Stomach smooth muscle (tissue), 2 donors: ENCODE data around the gene RNF157.
A peak's percentile ranks its signal among the peaks of the same experiment; 100 is the strongest.

Source experiments
- H3K27ac ChIP-seq: one replicate; pipeline ENCODE4 v1.7.0; 2013; ENCODE audit warnings: mild to moderate bottlenecking, low read length, inconsistent platforms
- H3K27me3 ChIP-seq, 2 donors: one replicate each; pipeline ENCODE4 v1.7.0; 2013; ENCODE audit warnings: low read length in 2 of 2; ENCODE audit not compliant: insufficient read depth in 2 of 2, control insufficient read depth in 1 of 2
- H3K36me3 ChIP-seq, 2 donors: one replicate each; pipeline ENCODE4 v1.7.0; 2013; ENCODE audit warnings: low read length in 2 of 2; ENCODE audit not compliant: control insufficient read depth in 2 of 2, insufficient read depth in 2 of 2
- H3K4me1 ChIP-seq: one replicate; pipeline ENCODE4 v1.7.0; 2013; ENCODE audit warnings: low read length; ENCODE audit not compliant: control insufficient read depth, insufficient read depth
- H3K4me3 ChIP-seq, 2 donors: one replicate each; pipeline ENCODE4 v1.7.0; 2013; ENCODE audit warnings: low read length in 2 of 2
- H3K9ac ChIP-seq, 2 donors: one replicate each; pipeline ENCODE4 v1.7.0; 2013; ENCODE audit warnings: low read length in 2 of 2, mild to moderate bottlenecking in 1 of 2
- H3K9me3 ChIP-seq, 2 donors: one replicate each; pipeline ENCODE4 v1.7.0; 2013; ENCODE audit warnings: low read length in 2 of 2; ENCODE audit not compliant: control insufficient read depth in 2 of 2
- donor health status: healthy.
- donor health status: Pancreatic carcinoma.

RNF157 gene

DNA sequence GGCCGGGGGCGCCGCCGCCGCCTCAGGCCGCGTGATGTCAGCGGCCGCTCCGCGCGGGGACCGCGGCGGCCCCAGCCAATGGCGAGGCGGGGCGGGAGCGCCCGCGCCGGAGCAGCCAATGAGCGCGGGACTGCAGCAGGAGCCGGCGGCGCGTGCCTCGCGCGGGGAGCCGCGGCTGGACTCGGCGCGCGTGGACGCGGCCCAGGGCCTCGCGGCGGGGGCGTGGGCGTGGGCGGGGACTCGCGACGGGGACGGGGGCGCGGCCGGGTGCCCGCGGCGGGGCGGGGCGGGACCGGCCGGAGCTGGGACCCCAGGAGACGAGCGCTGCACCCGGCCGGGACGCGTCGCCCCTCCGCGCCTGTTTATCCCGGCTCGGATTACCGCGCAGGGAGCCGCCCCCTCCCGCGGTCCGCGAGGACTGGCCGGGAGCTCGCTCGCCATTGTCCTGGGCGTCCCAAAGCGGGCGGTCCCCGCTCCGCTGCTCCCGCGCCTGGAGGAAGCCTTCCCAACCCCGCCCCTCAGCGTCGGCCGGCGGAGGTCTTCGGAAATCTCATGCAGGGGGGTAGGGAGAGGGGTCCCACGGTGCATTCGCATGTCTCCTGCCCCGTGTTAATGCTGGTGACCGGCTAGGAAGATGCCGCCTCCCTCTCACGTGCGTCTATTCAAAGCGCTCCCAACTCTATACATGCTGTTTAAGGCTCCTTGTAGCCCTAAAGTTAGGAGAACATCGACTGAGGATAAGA lies at the start of gene RNF157:
TSS of gene RNF157 (minus strand) at position 33 of the 743 bp plus-strand sequence. CDS start 253 bp downstream, outside the sequence.
- Histone ChIP-seq H3K36me3 (no peaks in the 10 kb centered on the region), H3K27ac (peak within 1 kb of the TSS; percentile 37), H3K27me3 (no peaks in the 10 kb centered on the region), H3K9me3 (no peaks in the 10 kb centered on the region), H3K9ac (peak within 1 kb of the TSS; percentile 58 to 80), H3K4me1 (peaks cover 15% of the 10 kb centered on the region), H3K4me3 (peak within 1 kb of the TSS; percentile 79 to 86)

DNA sequence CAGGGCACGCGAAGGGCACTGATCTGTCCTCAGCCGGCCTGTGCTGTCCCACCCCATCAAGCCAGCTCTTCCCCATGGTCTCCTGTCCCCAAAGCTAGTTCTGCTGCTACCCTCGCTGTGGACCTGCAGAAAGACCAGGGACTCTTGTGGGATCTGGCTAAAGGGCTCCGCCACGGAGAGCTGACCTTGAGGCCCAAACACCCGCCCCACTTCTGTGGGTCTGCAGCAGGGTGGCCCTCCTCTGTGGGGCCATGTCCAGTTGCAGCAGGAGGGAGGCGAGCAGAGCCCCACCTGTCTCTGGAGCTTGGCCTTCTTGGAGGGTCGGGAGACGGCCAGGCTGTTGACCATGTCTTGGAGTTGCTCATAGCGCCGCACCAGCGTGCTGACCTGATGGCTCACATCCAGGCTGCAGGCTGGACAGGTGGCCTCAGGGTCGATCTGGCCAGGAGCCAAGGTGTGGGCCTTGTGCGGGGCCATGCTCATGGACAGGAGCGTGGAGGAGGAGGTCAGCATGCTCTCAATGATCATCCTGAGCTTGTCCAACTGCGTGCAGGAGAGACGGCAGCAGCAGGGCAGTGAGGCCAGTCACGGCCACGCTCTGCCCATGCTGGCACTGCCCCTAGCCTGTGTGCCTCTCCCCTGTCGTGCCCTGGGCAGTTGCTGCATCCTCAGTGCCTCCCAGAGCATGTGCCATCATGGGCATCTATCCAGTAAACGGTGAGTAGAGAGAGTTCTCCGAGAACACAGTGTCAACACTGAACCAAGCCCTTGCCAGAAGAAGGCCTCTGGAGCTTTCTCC lies 41.5 kb upstream of the RNF157 start:
- Histone ChIP-seq H3K4me3 (no peak overlapping the region), H3K9me3 (no peaks in the 10 kb centered on the region), H3K36me3 (no peaks in the 10 kb centered on the region), H3K27ac (no peak overlapping the region), H3K27me3 (no peaks in the 10 kb centered on the region), H3K9ac (no peak overlapping the region), H3K4me1 (peaks cover 6% of the 10 kb centered on the region)

DNA sequence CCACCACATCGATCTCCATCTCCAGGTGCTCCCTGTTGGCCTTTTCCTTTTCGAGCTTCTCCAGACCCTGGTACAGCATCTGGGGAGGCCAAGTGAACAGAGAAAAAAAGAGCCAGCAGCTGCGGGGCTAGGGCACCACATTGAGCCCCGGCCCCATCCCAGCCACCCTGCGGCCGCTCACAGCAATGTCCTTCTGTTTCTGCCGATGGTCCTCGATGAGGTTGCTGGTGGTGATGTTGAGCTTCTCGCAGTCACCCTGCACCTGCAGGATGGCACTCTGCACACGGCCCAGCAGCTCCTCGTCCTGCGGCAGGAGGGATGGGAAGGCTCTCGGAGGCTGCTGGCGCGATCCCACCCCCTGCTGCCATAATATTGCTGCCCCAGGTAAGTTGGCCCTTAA lies 40.4 kb upstream of the RNF157 start:
- H3K9me3 ChIP-seq = no peaks in the 10 kb centered on the region
- no peaks in the 10 kb centered on the region for H3K27me3 ChIP-seq
- no peak overlapping the region for H3K4me3 ChIP-seq
- no peaks in the 10 kb centered on the region for H3K36me3 ChIP-seq
- H3K27ac ChIP-seq = no peak overlapping the region
- no peak overlapping the region for H3K9ac ChIP-seq
- peaks cover 8% of the 10 kb centered on the region for H3K4me1 ChIP-seq

DNA sequence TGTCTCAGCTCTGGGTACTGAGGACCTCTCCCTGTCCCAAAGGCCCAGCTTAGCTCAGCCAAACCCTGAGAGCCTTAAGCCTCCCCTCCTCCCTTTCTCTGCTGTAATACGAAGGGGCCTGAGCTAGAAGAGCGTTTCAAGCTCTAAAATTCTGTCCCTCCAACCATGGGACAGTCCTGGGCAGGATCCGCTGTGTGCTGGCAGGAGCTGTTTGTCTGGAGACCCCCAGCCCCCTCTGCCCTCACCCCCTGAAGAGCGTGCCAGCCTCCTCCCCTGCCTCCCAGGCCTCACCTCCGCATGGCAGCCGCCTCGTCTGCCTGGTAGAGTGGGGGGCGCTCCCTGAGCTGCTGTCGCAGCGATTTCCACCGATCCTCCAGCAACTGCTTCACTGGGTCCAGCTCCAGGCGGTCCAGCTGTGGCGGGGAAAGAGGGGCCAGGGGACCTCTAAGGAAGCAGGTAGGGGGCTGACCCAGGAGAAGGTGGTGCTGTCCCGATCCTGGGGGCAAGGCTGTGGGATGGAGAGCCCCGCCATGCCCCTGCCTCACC lies 39.5 kb upstream of the RNF157 start:
- no peaks in the 10 kb centered on the region for H3K27me3 ChIP-seq
- peaks cover 8% of the 10 kb centered on the region for H3K4me1 ChIP-seq
- H3K9me3 ChIP-seq = no peaks in the 10 kb centered on the region
- no peak overlapping the region for H3K27ac ChIP-seq
- H3K36me3 ChIP-seq = no peaks in the 10 kb centered on the region
- no peak overlapping the region for H3K9ac ChIP-seq
- H3K4me3 ChIP-seq = no peak overlapping the region

DNA sequence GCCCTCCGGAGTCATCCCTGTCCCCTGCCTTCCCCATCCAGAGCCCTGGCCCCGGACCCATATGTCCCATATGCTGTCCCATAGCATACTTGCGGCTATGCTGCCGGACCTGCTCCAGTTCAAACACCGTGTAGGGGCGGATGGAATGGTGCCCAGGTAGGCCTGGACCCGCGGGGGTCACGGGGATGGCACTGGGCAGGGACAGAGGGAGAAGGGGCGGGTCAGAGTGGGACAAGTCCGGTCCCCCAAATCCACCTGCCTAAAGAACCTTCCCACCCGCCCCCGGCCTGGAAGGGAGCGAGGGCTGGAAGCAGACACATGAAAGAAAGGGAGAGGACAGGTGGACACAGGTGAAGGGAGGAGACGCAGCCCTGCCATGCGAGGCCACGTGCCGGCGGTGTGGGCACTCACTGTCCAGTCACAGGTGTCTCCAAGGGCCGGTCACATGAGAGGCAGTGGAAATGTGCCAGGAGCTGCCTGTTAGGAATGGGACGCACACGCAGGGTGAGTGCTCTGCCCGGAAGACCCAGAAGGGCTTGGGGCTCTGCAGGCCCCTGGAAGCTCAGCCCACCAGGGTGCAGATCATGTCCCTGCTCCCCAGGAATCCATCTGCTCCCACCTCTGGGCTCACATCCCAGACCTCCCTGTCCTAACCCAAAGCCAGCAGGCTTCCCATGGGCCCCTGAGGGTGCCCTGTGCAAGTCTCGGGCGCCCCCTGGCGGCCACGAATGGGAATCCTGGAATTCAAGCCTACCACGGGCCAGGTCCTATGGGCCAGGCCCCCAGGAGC lies 38.9 kb upstream of the RNF157 start:
- H3K9me3 ChIP-seq = no peaks in the 10 kb centered on the region
- H3K27ac ChIP-seq = no peak overlapping the region
- H3K4me3 ChIP-seq = peak overlapping the region in 1 of 2 donors; percentile 40
- H3K9ac ChIP-seq = no peak overlapping the region
- H3K4me1 ChIP-seq = peaks cover 8% of the 10 kb centered on the region
- H3K36me3 ChIP-seq = no peaks in the 10 kb centered on the region
- H3K27me3 ChIP-seq = no peaks in the 10 kb centered on the region

DNA sequence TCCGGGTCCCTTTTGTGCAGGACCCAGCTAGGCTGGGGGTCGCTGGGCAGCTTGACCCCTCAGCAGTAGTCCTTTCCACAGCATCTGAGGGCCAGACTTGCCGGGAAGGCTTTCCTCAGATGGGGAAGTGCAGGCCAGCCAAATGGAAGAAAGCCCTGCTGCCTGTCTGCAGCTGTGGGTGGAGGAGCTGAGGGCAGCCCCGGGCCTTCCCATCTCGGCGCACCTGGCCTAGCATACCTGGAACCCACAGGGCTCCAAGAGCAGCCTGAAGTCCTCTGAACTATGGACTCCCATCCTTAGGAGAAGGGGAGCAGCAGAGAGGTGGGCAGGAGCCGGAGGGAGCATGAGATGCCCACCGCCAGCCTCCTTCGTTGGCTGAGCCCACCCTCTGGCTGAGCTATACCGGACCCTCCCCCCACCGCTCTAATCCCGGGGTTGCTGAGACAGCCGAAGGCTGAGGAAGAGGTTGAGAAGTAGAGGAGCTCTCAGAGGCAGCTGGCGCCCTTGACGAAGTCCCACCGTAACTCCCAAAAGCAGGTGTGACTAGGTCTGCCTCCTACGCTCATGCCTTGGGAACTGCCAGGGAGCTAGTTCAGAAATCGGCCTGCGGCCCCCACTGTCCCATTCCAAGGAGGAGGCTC lies 38.1 kb upstream of the RNF157 start:
- Histone ChIP-seq H3K9ac (no peak overlapping the region), H3K27ac (no peak overlapping the region), H3K27me3 (no peaks in the 10 kb centered on the region), H3K36me3 (no peaks in the 10 kb centered on the region), H3K4me1 (peaks cover 8% of the 10 kb centered on the region), H3K4me3 (no peak overlapping the region), H3K9me3 (no peaks in the 10 kb centered on the region)

DNA sequence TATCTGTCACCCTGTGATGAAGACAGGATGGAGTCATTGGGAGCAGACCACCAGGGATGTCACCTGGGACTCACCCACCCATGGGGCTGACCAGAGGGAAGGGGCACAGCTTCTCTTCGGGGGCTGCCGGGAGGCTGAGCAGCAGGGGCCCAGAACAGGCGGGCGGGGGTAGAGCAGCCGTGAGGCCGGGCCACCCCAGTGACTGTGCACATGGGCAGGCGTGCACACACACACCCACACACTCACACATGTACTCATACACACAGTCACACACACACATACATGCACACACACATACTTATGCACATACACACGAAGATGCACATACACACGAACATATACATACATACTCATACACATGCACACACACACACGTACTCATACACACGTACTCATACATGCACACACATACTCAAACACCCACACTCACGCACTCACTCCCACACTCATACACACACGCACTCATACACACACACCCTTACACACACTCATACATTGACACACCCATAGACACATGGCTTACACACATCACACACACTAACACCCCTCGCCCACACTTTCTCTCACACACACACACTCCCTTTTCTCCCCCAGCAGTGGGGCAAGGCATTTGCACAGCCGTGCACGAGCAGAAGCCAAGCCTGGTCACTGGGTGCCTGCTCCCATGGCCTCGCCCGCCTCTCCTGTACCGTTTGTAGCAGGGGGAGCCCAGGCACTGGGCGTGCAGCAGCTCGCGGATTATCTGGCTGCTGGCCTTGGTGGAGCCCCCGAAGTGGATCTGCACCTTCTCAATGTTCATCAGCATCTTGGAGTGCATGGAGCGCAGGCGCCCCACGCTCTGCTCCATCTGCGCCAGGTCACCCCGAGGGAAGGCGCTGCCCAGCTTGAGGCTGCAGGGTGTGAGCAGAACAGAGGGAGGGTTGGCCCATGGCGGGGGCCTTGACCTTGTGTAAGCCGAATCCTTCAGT lies 37.3 kb upstream of the RNF157 start:
- Histone ChIP-seq H3K27ac (no peak overlapping the region), H3K4me3 (no peak overlapping the region), H3K36me3 (no peaks in the 10 kb centered on the region), H3K27me3 (no peaks in the 10 kb centered on the region), H3K9me3 (no peaks in the 10 kb centered on the region), H3K4me1 (peaks cover 11% of the 10 kb centered on the region), H3K9ac (no peak overlapping the region)

DNA sequence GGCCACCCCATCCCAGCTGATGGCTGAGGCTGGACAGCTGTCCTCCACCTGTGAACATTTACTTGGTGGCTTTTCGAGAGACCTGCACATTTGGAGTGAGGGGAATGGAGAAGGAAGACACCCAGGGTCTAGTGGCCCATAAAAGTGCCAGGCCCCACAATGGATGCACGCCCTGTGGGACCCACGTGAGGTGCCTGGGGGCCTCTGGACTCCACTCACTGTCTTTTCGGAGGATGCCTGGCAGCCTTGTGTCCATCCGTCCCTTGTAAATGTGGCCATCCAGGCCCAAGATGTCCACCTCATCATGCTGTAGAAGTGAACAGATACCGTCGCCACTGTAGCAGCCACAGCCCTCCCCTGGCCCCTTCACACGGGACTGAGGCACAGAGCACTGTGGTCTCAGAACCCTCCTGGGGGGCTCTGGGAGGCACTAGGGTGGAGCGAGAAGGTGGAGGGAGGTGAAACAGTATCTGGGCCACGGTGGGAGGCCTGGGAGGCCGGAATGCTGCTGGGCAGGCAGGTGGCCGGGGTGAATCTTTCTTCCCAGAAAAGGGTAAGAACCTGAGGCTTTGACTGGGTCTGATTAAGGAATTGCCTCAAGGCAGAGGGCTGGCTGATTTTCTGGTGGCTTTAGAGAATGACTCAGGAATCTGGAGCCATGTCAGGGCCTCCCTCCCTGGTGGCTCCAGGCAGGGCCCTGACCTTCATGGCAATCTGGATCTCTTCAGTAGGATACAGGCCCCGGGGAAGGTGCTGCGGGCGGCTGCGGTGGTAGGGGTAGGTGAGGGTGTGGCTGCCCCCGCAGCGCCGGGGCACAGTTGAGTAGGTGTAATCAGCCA lies 36.4 kb upstream of the RNF157 start:
- Histone ChIP-seq H3K4me1 (peaks cover 20% of the 10 kb centered on the region), H3K4me3 (no peak overlapping the region), H3K27ac (no peak overlapping the region), H3K9ac (peak overlapping the region in 1 of 2 donors; percentile 42), H3K9me3 (no peaks in the 10 kb centered on the region), H3K27me3 (no peaks in the 10 kb centered on the region), H3K36me3 (no peaks in the 10 kb centered on the region)

DNA sequence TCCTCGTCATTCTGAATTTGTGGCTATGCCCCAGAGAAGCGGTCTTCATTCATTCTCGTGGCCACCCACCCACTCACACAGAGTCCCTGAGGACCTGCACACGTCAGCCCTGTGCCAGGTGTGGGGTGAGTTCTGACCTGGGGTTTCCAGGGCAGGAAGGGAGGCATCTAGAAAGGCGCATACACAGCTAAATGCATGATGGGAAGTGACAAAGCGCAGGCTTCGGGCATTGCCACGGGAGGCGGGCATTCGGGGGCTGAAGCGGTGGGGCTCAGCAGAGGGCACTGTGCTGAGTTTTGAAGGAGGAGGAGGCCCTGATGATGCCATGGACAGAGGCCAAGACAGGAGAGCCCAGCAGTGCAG lies 35.8 kb upstream of the RNF157 start:
- no peak overlapping the region for H3K27ac ChIP-seq
- H3K36me3 ChIP-seq = no peaks in the 10 kb centered on the region
- H3K9me3 ChIP-seq = no peaks in the 10 kb centered on the region
- H3K4me1 ChIP-seq = peaks cover 24% of the 10 kb centered on the region
- no peak overlapping the region for H3K9ac ChIP-seq
- H3K4me3 ChIP-seq = no peak overlapping the region
- H3K27me3 ChIP-seq = no peaks in the 10 kb centered on the region
